22Rv1 (cell line): Measurements from ENCODE around the gene WDR83.

ENCODE experiments used
- CTCF ChIP-seq: fragments of 450-650 bp; IDR thresholded peaks from 2 replicates; pipeline ENCODE4 v1.5.1; 2017; ENCODE audit warnings: mild to moderate bottlenecking
- ZFX ChIP-seq: fragments of 450-650 bp; IDR thresholded peaks from 2 replicates; pipeline ENCODE4 v1.6.1; 2017; ENCODE audit warnings: antibody characterized with exemption, borderline replicate concordance

GRCh38 chr19:12656899-12657571, 9.6 kb upstream of the WDR83 start:
- no peak for TF ChIP-seq CTCF
- TF ChIP-seq ZFX, result no peak
